Embryonic facial prominence (tissue), 1 donor: ENCODE measurements around the gene DHRS7.
"Not testable (repeated sequence)": the region's sequence is repeated elsewhere in the genome, so short reads cannot be mapped to it uniquely, and the experiment has no call there.

ENCODE experiments used
- DNase-seq: peaks from one replicate; pipeline ENCODE4 v3.0.0-alpha.2; 2016; ENCODE audit errors: extremely low spot score

The DHRS7 gene

DNA sequence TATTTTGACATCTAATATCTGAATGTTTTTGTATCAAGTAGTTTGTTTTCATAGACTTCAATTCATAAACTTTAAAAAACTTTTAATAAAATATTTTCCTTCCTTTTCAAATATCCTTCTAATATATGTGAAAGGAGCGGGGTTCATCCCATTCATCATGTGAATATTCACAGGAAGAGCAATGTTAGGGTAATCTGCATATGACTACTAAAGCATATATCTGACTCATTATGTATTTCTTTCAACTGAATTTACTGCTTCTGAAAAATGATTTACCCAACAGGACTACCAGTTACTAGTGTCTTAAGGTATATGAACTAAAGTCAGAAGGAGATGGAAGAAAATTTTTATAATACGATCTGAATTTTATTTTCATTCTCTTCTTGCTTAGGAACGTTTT is 30.5 kb downstream of the DHRS7 start:
- no peak for DNase-seq

GRCh38 chr14:60133487-60133886 is 31.7 kb downstream of the DHRS7 start:
- no peak for DNase-seq

DNA sequence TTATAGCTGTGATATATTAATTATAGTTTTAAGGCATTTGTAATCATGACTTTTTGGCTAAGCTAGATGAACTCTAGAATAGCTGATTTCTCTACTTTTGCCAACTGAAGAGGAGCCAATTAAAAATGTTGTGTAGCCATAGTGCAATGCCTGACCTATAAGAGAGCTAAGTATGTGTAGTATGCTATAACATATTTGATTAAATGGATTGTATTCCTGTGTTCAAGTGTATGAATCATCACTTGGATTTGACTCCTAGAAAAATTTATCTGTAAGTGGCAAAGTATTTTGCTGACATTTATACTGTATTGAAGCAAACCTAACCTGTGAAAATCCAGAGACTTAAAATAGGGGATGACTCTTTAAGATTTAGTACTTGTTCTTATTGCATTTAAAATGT is 39.3 kb downstream of the DHRS7 start:
- DNase-seq: no peak

GRCh38 chr14:60116181-60116580 is 49.0 kb downstream of the DHRS7 start:
- DNase-seq: no peak

DNA sequence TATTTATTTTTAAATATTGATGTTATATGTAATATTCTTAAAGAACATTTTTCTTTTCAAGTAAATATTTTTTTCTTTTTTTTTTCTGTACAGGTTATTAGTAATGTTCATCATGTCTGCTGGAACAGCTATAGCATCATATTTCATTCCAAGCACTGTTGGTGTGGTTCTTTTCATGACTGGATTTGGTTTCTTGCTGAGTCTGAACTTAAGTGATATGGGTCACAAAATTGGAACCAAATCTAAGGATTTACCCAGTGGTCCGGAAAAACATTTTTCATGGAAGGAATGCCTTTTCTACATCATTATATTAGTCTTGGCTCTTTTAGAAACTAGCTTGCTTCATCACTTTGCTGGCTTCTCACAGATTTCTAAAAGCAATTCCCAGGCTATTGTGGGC is 50.3 kb downstream of the DHRS7 start:
- no peak for DNase-seq

DNA sequence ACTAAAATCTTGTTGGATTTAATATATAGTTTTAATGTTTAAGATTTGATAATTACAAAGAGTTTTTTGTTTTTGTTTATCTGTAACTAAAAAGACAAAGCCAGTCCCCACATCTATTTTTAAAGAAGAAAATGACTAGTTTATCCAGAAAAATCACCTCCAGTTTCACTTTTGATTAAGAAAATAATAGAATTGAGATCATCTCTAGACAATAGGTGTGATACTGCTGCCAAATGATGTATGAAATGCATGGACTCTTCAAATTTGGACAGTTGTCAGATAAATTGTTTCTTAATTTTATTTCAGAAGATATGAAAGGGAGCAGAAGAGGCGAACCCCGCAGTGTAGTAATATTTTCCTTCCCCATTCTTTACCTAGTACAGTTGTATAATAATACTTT is 53.5 kb downstream of the DHRS7 start:
- DNase-seq: no peak

DNA sequence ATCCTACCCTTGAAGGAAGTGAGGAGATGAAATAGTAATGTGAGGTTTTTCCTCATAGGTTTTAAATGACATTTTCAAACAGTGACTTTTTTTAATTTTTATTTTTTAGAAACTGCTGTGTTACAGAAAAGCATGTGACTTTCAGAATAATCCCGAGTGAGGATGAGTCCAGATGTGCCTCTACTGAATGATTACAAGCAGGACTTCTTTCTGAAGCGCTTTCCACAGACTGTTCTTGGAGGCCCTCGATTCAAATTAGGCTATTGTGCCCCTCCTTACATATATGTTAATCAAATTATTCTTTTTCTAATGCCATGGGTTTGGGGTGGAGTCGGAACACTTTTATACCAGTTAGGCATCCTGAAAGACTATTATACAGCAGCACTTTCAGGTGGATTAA is 57.7 kb downstream of the DHRS7 start:
- no peak for DNase-seq

- DNase-seq: no peak
Measured at GRCh38 chr14:60106339-60106738, 58.9 kb downstream of the DHRS7 start.

DNA sequence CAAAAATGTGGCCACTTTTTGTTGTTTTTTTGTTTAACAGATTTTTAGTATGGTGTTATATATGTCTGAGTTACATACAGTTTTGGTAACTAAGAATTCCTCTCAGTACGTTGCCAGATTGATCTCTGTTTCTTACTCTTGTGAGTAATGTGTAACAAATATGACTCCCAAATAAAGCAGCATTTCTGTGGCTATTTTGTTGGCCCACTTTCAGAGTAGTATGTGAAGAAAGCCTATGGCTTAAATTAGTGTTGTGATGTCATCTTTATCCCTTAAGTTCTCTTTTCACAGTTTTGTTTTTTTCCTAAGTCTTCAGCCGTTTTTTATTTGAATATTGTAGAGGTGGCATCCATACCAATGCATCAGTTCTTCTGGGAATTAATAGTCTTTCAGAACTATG is 62.8 kb downstream of the DHRS7 start:
- no peak for DNase-seq

DNA sequence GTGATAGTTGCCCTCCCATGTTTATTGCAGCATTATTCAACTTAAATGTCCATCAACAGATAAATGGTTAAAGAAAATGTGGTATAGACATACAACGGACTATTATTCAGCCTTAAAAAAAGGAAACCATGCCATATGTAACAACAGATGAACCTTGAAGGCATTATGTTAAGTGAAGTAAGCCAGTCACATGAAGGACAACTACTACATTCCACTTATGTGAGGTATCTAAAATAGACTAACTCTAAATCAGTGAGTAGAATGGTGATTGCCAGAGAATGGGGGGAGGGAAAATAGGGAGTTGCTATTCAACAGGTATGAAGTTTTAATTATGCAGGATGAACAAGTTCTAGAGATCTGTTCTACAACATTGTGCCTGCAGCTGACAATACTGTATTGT is 63.4 kb downstream of the DHRS7 start:
- no peak for DNase-seq

- not testable (repeated sequence) for DNase-seq
Measured at GRCh38 chr14:60099855-60100254, 65.3 kb downstream of the DHRS7 start.

DNA sequence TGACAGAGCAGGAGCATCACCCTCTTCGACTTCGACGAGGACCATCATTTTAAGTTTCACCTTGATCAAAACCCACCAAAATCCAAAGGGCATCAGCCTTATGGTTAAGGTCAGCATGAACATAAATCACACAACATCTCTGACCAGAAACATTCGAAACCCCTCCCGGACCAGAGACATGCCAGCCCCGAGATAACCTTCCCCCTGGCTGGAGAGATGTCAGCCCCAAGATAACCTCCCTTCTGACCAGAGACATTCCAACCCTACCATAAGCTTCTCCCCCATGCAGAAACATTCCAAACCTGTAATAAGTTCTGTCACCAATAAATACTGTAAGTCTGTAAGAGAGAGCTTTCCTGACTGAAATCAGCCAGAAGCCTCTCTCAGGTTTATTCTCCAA is 67.2 kb downstream of the DHRS7 start:
- DNase-seq: no peak

GRCh38 chr14:60095781-60096450 is 69.3 kb downstream of the DHRS7 start:
- DNase-seq: no peak

DNA sequence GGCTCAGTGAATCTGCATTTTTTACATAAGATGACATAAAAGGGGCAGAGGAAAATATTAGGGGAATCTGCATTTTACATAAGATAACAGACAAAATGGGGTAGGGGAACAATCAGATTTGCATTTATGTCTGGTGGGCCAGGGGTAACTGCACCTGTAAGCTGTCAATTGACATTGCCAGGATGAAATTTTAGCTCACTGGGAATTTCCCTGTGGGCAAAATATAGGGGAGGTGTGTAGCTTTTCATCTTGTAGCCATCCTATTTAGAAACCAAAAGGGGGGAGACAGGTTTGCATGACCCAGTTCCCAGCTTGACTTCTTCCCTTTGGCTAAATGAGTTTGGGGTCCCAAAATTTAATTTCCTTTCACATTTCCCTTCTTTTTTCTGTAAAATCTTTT is 70.0 kb downstream of the DHRS7 start:
- no peak for DNase-seq

- DNase-seq: no peak
Measured at GRCh38 chr14:60094306-60094897, 70.8 kb downstream of the DHRS7 start.
